ENCODE results near the gene SPATA33.

The SPATA33 gene

GRCh38 chr16:89657442-89658220 lies at the start of gene SPATA33, which contains the start of gene CHMP1A:
SPATA33 (plus strand) TSS chr16:89657836; CDS start chr16:89657912, 76 bp downstream.
CHMP1A (minus strand) TSS chr16:89657708; CDS start chr16:89657588, 120 bp downstream.
- H3K36me3 Mint-ChIP-seq (ENCODE audit: low read depth): peaks cover 27% of the 10 kb centered on the region

GRCh38 chr16:89607937-89608740 lies 49.5 kb upstream of the SPATA33 start:
- no peak overlapping the region for H3K4me3 Mint-ChIP-seq
- H3K27me3 Mint-ChIP-seq (ENCODE audit: low read depth): peaks cover under 1% of the 10 kb centered on the region
- H3K36me3 Mint-ChIP-seq (ENCODE audit: low read depth): no peaks in the 10 kb centered on the region
- H3K4me1 Mint-ChIP-seq (ENCODE audit: low read depth): peaks cover under 1% of the 10 kb centered on the region
- H3K9me3 Mint-ChIP-seq: no peaks in the 10 kb centered on the region
- H3K27ac Mint-ChIP-seq: no peak overlapping the region

More at GRCh38 chr16:89657442-89658220, at the start of gene SPATA33, which contains the start of gene CHMP1A:
- Mint-ChIP-seq H3K4me3 (peak within 1 kb of the TSS; percentile 90), H3K27me3 (ENCODE audit: low read depth) (no peaks in the 10 kb centered on the region), H3K4me1 (ENCODE audit: low read depth) (peaks cover 34% of the 10 kb centered on the region), H3K9me3 (no peaks in the 10 kb centered on the region), H3K27ac (peak within 1 kb of the TSS; percentile 85)

- Mint-ChIP-seq H3K4me1 (ENCODE audit: low read depth) (no peaks in the 10 kb centered on the region), H3K27ac (no peak overlapping the region), H3K9me3 (no peaks in the 10 kb centered on the region), H3K36me3 (ENCODE audit: low read depth) (no peaks in the 10 kb centered on the region), H3K27me3 (ENCODE audit: low read depth) (no peaks in the 10 kb centered on the region), H3K4me3 (no peak overlapping the region)
These were observed 47.6 kb upstream of the SPATA33 start for GRCh38 chr16:89610108-89610453.

GRCh38 chr16:89612415-89613166 lies 45.0 kb upstream of the SPATA33 start:
- H3K9me3 Mint-ChIP-seq: peaks cover 7% of the 10 kb centered on the region
- no peak overlapping the region for H3K27ac Mint-ChIP-seq
- H3K4me1 Mint-ChIP-seq (ENCODE audit: low read depth): peaks cover 4% of the 10 kb centered on the region
- H3K36me3 Mint-ChIP-seq (ENCODE audit: low read depth): no peaks in the 10 kb centered on the region
- no peak overlapping the region for H3K4me3 Mint-ChIP-seq
- no peaks in the 10 kb centered on the region for H3K27me3 Mint-ChIP-seq (ENCODE audit: low read depth)

GRCh38 chr16:89613231-89613953 lies 44.2 kb upstream of the SPATA33 start, which contains the start of gene DPEP1:
DPEP1 (plus strand) TSS chr16:89613642; CDS start chr16:89630411, 16,769 bp downstream.
- no peak within 1 kb of the TSS for H3K27ac Mint-ChIP-seq
- H3K9me3 Mint-ChIP-seq: peaks cover 7% of the 10 kb centered on the region
- H3K27me3 Mint-ChIP-seq (ENCODE audit: low read depth): no peaks in the 10 kb centered on the region
- H3K36me3 Mint-ChIP-seq (ENCODE audit: low read depth): no peaks in the 10 kb centered on the region
- H3K4me1 Mint-ChIP-seq (ENCODE audit: low read depth): peaks cover 4% of the 10 kb centered on the region
- no peak within 1 kb of the TSS for H3K4me3 Mint-ChIP-seq

- H3K4me3 Mint-ChIP-seq: no peak overlapping the region
- H3K36me3 Mint-ChIP-seq (ENCODE audit: low read depth): no peaks in the 10 kb centered on the region
- H3K4me1 Mint-ChIP-seq (ENCODE audit: low read depth): peaks cover 4% of the 10 kb centered on the region
- H3K9me3 Mint-ChIP-seq: peaks cover 7% of the 10 kb centered on the region
- H3K27me3 Mint-ChIP-seq (ENCODE audit: low read depth): no peaks in the 10 kb centered on the region
- H3K27ac Mint-ChIP-seq: no peak overlapping the region
These were observed 43.6 kb upstream of the SPATA33 start for GRCh38 chr16:89613954-89614459.

- Mint-ChIP-seq H3K36me3 (ENCODE audit: low read depth) (no peaks in the 10 kb centered on the region), H3K27me3 (ENCODE audit: low read depth) (no peaks in the 10 kb centered on the region), H3K9me3 (peaks cover 7% of the 10 kb centered on the region), H3K4me3 (no peak overlapping the region), H3K27ac (no peak overlapping the region), H3K4me1 (ENCODE audit: low read depth) (peaks cover 4% of the 10 kb centered on the region)
These were observed 42.5 kb upstream of the SPATA33 start for GRCh38 chr16:89615176-89615575.

GRCh38 chr16:89615596-89616090 lies 42.0 kb upstream of the SPATA33 start:
- H3K27me3 Mint-ChIP-seq (ENCODE audit: low read depth): no peaks in the 10 kb centered on the region
- peaks cover 4% of the 10 kb centered on the region for H3K4me1 Mint-ChIP-seq (ENCODE audit: low read depth)
- peak overlapping the region; percentile 36 for H3K27ac Mint-ChIP-seq
- no peak overlapping the region for H3K4me3 Mint-ChIP-seq
- H3K36me3 Mint-ChIP-seq (ENCODE audit: low read depth): no peaks in the 10 kb centered on the region
- peaks cover 7% of the 10 kb centered on the region for H3K9me3 Mint-ChIP-seq

- no peaks in the 10 kb centered on the region for H3K27me3 Mint-ChIP-seq (ENCODE audit: low read depth)
- H3K36me3 Mint-ChIP-seq (ENCODE audit: low read depth): no peaks in the 10 kb centered on the region
- H3K27ac Mint-ChIP-seq: peak overlapping the region; percentile 89
- H3K4me1 Mint-ChIP-seq (ENCODE audit: low read depth): peaks cover 4% of the 10 kb centered on the region
- peak overlapping the region; percentile 17 for H3K4me3 Mint-ChIP-seq
- peaks cover 7% of the 10 kb centered on the region for H3K9me3 Mint-ChIP-seq
These were observed 41.0 kb upstream of the SPATA33 start for GRCh38 chr16:89616623-89617022.

GRCh38 chr16:89617036-89617435 lies 40.6 kb upstream of the SPATA33 start:
- Mint-ChIP-seq H3K36me3 (ENCODE audit: low read depth) (no peaks in the 10 kb centered on the region), H3K27ac (peak overlapping the region; percentile 89), H3K27me3 (ENCODE audit: low read depth) (no peaks in the 10 kb centered on the region), H3K4me3 (no peak overlapping the region), H3K9me3 (peaks cover 7% of the 10 kb centered on the region), H3K4me1 (ENCODE audit: low read depth) (peaks cover 4% of the 10 kb centered on the region)

- Mint-ChIP-seq H3K27me3 (ENCODE audit: low read depth) (peaks cover 5% of the 10 kb centered on the region), H3K9me3 (peaks cover 7% of the 10 kb centered on the region), H3K4me1 (ENCODE audit: low read depth) (peaks cover 4% of the 10 kb centered on the region)
These were observed 39.3 kb upstream of the SPATA33 start for GRCh38 chr16:89618109-89618998.

GRCh38 chr16:89619840-89620239 lies 37.8 kb upstream of the SPATA33 start:
- H3K4me3 Mint-ChIP-seq: no peak overlapping the region
- peaks cover 7% of the 10 kb centered on the region for H3K9me3 Mint-ChIP-seq
- peaks cover 4% of the 10 kb centered on the region for H3K4me1 Mint-ChIP-seq (ENCODE audit: low read depth)
- peaks cover 15% of the 10 kb centered on the region for H3K27me3 Mint-ChIP-seq (ENCODE audit: low read depth)
- no peak overlapping the region for H3K27ac Mint-ChIP-seq
- no peaks in the 10 kb centered on the region for H3K36me3 Mint-ChIP-seq (ENCODE audit: low read depth)

More at GRCh38 chr16:89618109-89618998, 39.3 kb upstream of the SPATA33 start:
- Mint-ChIP-seq H3K27ac (no peak overlapping the region), H3K36me3 (ENCODE audit: low read depth) (no peaks in the 10 kb centered on the region), H3K4me3 (no peak overlapping the region)

- Mint-ChIP-seq H3K27me3 (ENCODE audit: low read depth) (peaks cover 15% of the 10 kb centered on the region), H3K4me3 (no peak overlapping the region), H3K27ac (no peak overlapping the region), H3K9me3 (peaks cover 7% of the 10 kb centered on the region), H3K36me3 (ENCODE audit: low read depth) (no peaks in the 10 kb centered on the region), H3K4me1 (ENCODE audit: low read depth) (peaks cover 4% of the 10 kb centered on the region)
These were observed 37.2 kb upstream of the SPATA33 start for GRCh38 chr16:89620406-89620841.

Data from T-helper 1 cell treated with Interleukin-12 subunit alpha and Interleukin-12 subunit beta and Interleukin-4 antibody, amounts not matched to agents 30 μg/mL and 1 μg/mL, for 36 hours (primary cell).